Caki2 (cell line): ENCODE measurements around the gene IL17A. TPM values are rescaled to one million over a fixed set of nuclear protein-coding genes. Genes with fewer than 3 reads are reported as not detected.
A peak's percentile ranks its signal among the peaks of the same experiment; 100 is the strongest.

Source experiments
- DNase-seq: peaks from one replicate; pipeline ENCODE4 v3.0.0-alpha.2; 2015; ENCODE audit warnings: low read depth
- in situ Hi-C: cut with HindIII; loops from 2 replicates; pipeline ENCODE4 v1.10.0; 2016; ENCODE audit warnings: low sequenced_read_pairs, low pct_unique_long_range_greater_than_20kb, mixed read lengths
- total RNA-seq: library from RNA; depleted of rRNA; stranded (reverse); fragments of >200 nt; shearing (Covaris generic); gene quantifications from 2 replicates; pipeline ENCODE4 v1.2.3, GENCODE V29; 2014; ENCODE audit warnings: low replicate concordance; rRNA removed

Gene IL17A
- total RNA-seq, 1 experiment from 2014 or later: not detected

DNA sequence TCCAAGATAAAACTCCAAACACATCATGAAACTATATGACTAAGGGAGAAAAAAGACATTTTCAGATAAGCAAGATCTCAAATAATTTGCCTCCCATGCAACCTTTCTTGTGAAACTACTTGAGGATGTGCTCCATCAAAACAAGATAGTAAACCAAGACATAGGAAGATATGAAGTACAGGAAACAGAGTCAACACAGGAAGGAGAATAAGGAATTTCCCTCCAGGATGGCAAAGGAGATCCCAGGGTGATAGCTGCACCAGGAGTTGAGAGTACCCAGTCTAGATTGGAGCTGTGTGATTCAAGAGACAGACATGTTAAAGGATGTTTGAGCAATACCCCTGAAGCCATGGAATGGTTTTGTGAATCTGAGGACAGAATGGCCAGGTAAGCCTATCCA lies 15.3 kb downstream of the IL17A start:
- no peak for DNase-seq
- in situ Hi-C loops: no loop called here

DNA sequence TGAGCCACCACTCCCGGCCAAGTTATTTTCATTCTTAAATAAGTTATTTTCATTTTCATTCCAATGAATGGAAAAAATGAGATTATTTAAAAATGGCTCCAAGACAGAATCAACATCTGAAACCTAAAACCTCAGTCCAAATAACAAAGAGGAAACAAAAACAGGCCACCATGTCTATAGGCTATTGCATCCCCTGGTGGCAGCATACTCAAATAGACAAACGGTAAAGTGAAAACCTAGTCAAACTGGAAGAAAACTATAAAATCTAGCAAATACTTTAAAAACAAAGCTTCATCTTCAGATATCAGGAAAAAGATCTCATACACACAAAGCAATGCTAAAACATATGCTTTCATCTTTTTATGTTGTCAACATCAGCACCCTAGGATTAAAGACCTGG lies 20.9 kb downstream of the IL17A start:
- no peak for DNase-seq
- in situ Hi-C loops: no loop called here

DNA sequence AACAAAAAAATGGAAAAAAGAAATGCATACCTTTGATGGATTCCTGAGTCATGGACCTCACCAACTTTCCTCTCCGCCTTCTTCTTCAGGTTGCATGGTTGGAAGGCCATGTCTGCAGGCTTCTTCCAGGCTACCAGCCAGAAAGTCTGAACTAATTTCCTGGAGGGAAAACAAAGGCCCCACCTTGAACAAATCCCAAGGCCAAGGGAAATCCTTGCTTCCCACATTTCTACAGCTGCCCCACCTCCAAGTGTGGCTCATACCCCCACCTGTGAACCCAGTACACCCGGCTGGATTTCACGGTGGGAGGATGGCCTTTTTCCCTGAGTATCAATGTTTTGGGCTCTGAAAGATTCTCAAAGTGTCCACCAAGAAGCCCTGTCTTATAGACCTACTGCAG lies 22.4 kb downstream of the IL17A start:
- DNase-seq: no peak
- in situ Hi-C loops: no loop called here

DNA sequence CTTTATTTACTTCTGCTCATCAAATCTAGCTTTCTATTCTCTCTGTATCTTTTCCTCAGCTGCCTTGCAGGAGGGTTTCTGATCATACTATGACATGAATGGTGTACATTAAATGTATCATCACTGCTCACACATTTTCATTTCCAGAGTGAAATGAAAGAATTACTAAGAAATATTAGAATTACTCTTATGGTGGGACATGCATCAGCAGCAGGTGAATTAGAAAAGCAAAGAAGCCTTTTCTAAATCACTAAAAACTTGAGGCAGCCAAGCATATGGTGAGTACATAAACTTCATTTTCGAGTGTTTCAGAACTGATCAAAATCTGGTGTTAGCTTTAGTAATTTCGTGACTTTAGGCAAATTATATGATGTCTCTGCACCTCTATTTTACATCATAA lies 23.6 kb downstream of the IL17A start:
- in situ Hi-C loops: no loop called here

DNA sequence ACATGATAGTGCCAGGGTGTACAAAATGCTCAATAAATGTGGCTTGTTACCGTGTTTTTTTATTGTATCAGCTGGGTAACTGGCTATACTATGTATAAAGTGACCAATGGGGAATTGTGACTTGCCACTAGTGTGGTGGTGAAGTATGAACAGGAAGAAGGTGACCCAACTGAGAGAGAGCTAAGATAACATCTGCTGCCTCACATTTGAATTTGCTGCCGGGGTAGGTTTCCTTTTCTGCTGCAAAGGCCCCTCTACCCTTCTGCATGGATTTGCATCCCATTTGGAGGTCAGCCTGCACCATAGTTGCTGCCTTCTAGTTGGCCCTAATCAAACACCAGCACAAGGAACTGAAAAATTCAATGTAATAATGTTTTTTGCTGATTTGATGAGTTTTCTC lies 24.1 kb downstream of the IL17A start:
- in situ Hi-C loops: no loop called here
- DNase-seq: no peak

More for the DNA sequence above, 23.6 kb downstream of the IL17A start:
- no peak for DNase-seq

DNA sequence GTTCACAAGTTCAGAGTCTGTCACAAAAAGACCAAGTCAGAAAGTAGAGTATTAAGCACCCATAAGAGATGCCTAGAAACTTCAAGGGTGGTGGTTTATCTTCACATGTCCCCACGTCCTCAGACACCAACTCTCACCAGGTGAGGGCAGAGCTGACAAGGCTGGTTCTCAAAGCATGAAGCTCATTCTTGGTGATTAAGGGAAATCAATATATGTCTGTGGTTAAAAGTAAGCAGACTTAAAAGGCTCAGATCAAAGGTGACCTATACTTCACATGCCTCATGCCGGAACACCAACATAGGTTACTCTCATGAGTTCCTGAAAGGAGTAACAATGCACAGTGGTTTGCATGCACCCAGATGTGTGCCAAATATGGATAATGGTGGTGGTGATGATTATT lies 27.0 kb downstream of the IL17A start:
- in situ Hi-C loops: no loop called here

DNA sequence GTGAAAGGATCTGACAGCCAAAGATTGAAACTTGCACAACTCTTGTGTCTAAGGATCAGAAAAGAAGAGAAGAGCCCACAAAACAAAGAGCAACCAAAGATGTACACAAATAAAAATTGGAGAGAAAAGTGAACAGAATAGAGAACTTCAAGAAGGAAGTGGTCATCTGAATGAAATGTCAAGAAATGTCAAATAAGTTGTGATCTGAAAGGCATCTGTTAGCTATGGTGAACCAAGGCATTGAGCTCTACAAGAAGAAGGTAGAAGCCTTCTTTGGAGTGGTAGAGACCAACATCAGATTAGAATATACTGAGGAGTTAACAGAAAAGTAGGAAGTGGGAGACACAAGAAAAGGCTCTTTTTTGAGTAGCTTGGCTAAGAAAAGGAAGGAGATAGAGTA lies 29.6 kb downstream of the IL17A start:
- no peak for DNase-seq
- in situ Hi-C loops: no loop called here

More for the DNA sequence above, 27.0 kb downstream of the IL17A start:
- no peak for DNase-seq

DNA sequence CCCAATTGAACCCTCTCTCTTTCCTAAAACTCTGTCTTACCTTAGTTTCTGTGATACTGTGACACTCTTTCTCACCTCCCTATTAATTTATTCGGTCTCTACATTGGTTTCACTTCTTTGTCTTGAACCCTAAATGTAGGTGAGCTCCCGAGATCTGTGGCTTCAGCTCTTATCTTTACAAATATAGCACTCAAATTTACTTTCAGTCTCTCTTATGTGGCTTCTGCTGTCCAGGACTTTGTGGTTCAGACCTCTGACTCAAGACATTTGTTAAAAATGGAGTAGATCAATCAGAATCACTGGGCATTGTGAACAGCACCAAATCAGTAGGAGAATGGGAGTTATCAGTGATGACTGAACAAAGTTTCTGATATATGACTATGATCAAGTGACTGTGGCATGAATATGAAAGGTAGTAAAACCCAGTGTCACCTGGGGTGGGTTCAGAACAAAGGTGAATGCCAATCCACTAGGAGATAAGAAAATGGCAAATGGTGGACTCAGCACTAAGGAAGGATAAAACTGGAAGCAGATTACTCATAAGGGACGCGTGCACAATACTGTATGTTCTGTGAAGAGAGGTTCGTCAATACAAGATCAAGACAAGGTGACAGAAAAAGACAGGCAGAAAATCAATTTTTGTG lies 30.9 kb downstream of the IL17A start:
- in situ Hi-C loops: no loop called here
- DNase-seq: no peak

DNA sequence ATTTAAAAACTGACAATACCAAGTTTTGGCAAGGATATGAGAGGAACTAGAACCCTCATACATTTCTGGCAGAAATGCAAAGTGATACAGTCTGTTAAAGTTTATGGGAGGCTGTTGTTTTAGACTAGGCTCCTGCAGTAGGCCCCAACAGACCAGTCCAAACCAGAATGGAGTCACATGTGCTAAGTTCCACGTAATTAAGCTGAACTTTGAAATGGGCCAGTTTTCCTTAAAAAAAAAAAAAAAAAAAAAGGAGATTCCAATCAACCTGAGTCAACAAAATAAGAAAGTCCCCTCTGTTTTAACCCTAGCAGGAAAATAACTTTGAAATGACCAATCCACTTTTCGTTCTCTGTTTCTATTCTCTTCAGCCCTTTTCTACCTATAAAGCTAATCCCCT lies 31.6 kb downstream of the IL17A start:
- in situ Hi-C loops: no loop called here
- no peak for DNase-seq

DNA sequence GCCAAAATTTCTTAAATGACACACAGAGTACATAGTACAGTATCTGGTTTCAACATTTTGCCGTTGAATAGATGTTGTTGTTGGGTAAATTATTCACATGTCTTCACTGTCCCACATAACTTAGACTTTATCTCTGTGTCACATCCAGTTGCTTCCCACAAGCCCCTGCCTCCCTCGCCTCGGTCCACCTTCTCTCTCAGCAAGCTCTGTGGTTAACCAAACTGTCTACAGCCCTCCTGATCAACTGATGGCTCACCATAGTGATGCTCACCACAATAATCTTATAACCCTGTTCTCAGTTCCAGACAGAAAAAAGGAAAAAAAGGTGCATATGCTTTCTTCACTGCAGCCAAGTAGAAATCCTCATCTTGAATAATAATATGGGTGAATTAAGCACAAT lies 35.1 kb downstream of the IL17A start:
- in situ Hi-C loops: no loop called here
- DNase-seq: no peak

DNA sequence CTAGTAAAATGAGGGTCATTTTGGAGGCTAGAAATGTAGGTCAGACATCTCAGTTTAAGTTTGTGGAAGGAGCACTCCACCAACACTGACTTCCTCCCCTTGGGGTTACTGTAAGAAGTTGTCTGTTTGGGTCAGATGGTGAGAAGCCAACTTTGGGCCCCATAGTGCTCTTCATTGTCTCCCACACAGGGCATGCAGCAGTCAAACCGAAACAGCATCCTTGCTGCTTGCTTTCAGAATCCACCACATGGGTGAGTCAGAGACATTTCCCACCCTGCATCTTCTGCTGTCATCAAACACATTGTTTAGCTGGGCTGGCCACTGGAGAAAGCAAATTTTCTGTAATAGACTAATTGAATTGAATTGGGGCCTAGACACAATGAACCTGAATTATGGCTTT lies 41.3 kb downstream of the IL17A start:
- in situ Hi-C loops: no loop called here
- DNase-seq: no peak

DNA sequence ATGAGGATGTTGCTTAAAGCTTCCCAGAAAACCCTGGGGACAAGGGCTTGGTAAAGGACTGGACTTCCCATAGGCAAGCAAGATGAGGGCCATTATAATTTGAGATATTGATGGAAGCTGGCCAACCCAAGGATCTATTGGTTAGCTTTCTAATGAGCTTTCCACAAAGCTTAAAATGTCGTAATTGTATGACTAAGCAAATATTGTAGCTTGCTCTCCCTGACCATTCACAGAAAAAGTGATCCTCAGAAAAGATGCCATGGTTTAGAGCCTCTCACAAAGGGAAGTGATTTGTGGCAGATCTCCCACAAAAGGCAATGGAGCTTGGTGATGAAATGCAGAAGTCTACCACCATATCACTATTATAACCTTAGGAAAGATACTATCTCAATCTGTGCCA lies 44.5 kb downstream of the IL17A start:
- in situ Hi-C loops: no loop called here
- DNase-seq: no peak

DNA sequence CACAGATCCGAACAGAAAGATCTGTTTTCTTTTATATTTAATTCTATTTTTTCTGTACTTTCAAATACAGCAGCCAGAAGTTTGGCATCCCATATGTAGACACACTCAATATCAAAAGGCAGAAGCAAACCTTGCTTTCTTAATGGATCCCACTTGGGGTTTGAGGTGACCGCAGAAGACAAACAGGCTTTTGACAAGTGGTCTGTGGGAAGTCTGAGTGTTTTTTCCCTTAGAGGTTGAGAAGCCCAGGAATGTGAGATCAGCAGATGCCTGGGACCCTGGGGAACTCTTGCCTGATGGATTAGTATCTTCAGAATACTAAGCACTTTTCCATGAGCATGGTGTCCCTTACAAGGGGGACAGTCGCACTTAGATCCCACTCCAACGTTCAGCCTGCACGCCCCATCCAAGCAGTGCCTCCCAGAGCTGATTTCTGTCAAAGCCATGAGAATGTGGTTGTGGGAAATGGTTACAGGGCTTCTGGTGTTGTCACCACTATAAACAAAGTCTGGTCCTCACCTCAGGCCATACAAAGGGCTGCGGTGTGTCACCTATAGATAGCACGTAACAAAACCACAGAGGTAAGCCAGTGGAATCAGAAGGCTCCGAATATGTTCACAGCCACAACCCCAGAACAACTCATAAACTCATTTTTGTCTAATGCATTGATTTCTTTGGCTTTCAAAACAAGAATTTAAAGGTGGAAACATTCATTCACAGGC lies 45.4 kb downstream of the IL17A start:
- DNase-seq: no peak
- in situ Hi-C loops: no loop called here

DNA sequence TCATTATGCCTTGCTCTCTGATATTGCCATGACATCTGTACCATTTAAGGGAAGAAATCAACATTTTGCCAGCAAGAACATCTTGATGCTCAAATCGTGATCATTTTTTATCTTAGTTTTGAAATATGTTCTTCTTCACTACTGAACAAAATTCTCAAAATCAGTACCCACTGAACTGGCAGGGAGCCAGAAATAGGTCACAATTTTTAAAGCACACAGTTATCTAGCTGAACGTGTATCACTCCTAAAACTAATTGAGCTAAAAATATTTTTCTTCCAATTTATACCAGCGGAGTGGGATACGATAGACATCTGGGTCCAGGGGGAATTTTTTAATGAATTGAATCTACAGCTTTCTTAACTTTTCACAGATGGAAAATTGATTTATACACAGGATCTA lies 46.8 kb downstream of the IL17A start:
- in situ Hi-C loops: no loop called here
- no peak for DNase-seq

DNA sequence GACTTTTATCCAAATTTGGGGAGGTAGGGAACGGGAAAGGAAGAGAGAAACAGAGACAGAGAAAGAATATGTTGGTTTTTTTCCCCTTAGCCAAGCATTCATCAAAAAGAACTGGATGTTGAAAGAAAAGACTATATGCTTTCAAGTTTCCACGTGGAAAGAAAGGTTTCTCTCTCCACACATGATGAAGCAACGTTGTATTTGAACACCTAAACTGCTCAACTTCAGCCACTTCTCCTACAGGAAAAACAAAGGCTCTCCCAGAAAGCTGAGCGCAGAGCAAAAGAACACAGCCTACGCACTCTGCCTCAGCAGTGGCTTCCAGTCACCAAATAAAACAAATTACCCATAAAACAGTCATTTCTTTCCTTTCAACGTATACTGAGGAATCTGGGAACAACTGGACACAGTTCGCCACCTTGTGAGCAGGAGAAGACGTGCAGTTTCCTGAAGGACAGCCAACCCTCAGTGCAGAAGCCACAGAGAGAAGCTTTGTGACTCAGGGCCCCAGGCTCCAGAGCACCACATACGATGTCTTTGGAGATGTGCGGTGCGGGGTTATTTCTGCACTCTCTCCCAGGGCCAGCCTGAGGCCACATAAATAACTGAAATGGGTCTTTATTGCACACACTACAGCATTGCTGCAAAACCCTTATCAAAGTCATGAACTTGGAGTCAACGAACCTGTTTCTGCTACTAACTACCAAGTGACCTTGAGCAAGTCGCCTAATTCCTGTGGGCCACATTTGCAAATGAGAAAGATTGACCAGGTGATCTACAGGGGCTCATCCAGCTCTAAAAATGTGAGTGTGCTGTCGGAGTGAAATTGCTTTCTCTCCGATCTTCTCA lies 48.0 kb downstream of the IL17A start:
- in situ Hi-C loops: no loop called here
- peak; percentile 78 for DNase-seq

Other genes starting within 250 kb of the IL17A start
- 3.4 and 4.2 TPM in 2 replicates for gene PKHD1, start 98.8 kb upstream of the IL17A start, total RNA-seq
- not detected in 2 replicates for gene IL17F, start 58.1 kb downstream of the IL17A start, total RNA-seq
- gene MCM3, start 98.4 kb downstream of the IL17A start, total RNA-seq: 209 and 231 TPM in 2 replicates
- gene PAQR8, start 175.8 kb downstream of the IL17A start, total RNA-seq: 3.7 and 3.9 TPM in 2 replicates
- 22.5 and 30.7 TPM in 2 replicates for gene EFHC1, start 234.0 kb downstream of the IL17A start, total RNA-seq